NCI-H2171 treated with DMSO at 0.1 percent for 48 hours (cell line): Measurements from ENCODE around the gene COL5A1.

Source experiments
- DNase-seq: peaks from one replicate; lab custom pipeline; 2025; lab: John Stamatoyannopoulos, UW

The COL5A1 gene

GRCh38 chr9:134606951-134607731 is 34.5 kb upstream of the COL5A1 start:
- no peak for DNase-seq

GRCh38 chr9:134607971-134608370 is 33.6 kb upstream of the COL5A1 start:
- no peak for DNase-seq

GRCh38 chr9:134611046-134611445 is 30.6 kb upstream of the COL5A1 start:
- DNase-seq = peak; percentile 55

GRCh38 chr9:134612309-134612708 is 29.3 kb upstream of the COL5A1 start:
- no peak for DNase-seq

GRCh38 chr9:134612715-134613114 is 28.9 kb upstream of the COL5A1 start:
- no peak for DNase-seq

- DNase-seq = no peak
These were observed 27.3 kb upstream of the COL5A1 start for GRCh38 chr9:134614256-134614655.

- DNase-seq = no peak
These were observed 25.3 kb upstream of the COL5A1 start for GRCh38 chr9:134616341-134616740.

GRCh38 chr9:134617246-134617645 is 24.4 kb upstream of the COL5A1 start:
- no peak for DNase-seq

- no peak for DNase-seq
These were observed 23.8 kb upstream of the COL5A1 start for GRCh38 chr9:134617836-134618162.

GRCh38 chr9:134618163-134618832 is 23.3 kb upstream of the COL5A1 start:
- no peak for DNase-seq

- no peak for DNase-seq
These were observed 22.7 kb upstream of the COL5A1 start for GRCh38 chr9:134618833-134619447.

- no peak for DNase-seq
These were observed 22.1 kb upstream of the COL5A1 start for GRCh38 chr9:134619448-134619982.

GRCh38 chr9:134619983-134620661 is 21.5 kb upstream of the COL5A1 start:
- DNase-seq = no peak

GRCh38 chr9:134620751-134621557 is 20.6 kb upstream of the COL5A1 start:
- no peak for DNase-seq

GRCh38 chr9:134621558-134622110 is 20.0 kb upstream of the COL5A1 start:
- no peak for DNase-seq

GRCh38 chr9:134622896-134623257 is 18.7 kb upstream of the COL5A1 start:
- no peak for DNase-seq

- DNase-seq = no peak
These were observed 18.1 kb upstream of the COL5A1 start for GRCh38 chr9:134623258-134624066.

- no peak for DNase-seq
These were observed 17.4 kb upstream of the COL5A1 start for GRCh38 chr9:134624137-134624591.

GRCh38 chr9:134624621-134625181 is 16.9 kb upstream of the COL5A1 start:
- DNase-seq = no peak
